KMS-11 (cell line): Measurements from ENCODE around the gene TLR5.

Experiments
- H2AFZ ChIP-seq: fragments of 200-600 bp; sonication (generic); 2 replicates; pipeline ENCODE4 v1.6.1; 2016; ENCODE audit warnings: antibody characterized with exemption, mixed run types, low read depth
- H3K27ac ChIP-seq: fragments of 200-600 bp; sonication (generic); 2 replicates; pipeline ENCODE4 v1.6.1; 2016; ENCODE audit warnings: mild to moderate bottlenecking, mixed run types
- H3K27me3 ChIP-seq: fragments of 200-600 bp; sonication (generic); 2 replicates; pipeline ENCODE4 v1.6.1; 2017; ENCODE audit warnings: mild to moderate bottlenecking, low read depth, mixed run types, moderate library complexity; ENCODE audit not compliant: insufficient read depth
- H3K36me3 ChIP-seq: fragments of 200-600 bp; sonication (generic); 2 replicates; pipeline ENCODE4 v1.6.1; 2017; ENCODE audit warnings: mild to moderate bottlenecking, mixed run types; ENCODE audit not compliant: insufficient read depth
- H3K4me1 ChIP-seq: fragments of 200-600 bp; sonication (generic); 2 replicates; pipeline ENCODE4 v1.6.1; 2016; ENCODE audit warnings: mild to moderate bottlenecking, low read depth, mixed run types; ENCODE audit not compliant: poor library complexity, severe bottlenecking
- H3K4me2 ChIP-seq: fragments of 200-600 bp; sonication (generic); 2 replicates; pipeline ENCODE4 v1.7.0; 2016; ENCODE audit warnings: mild to moderate bottlenecking, mixed run types
- H3K4me3 ChIP-seq: fragments of 200-600 bp; sonication (generic); IDR thresholded peaks from 2 replicates; pipeline ENCODE4 v1.6.1; 2017; ENCODE audit warnings: low read depth, low read length, mixed read lengths; ENCODE audit not compliant: insufficient read depth
- H3K79me2 ChIP-seq: fragments of 200-600 bp; sonication (generic); 2 replicates; pipeline ENCODE4 v1.6.1; 2016; ENCODE audit warnings: low read depth, mixed run types; ENCODE audit not compliant: insufficient read depth
- H3K9ac ChIP-seq: fragments of 200-600 bp; sonication (generic); 2 replicates; pipeline ENCODE4 v1.6.1; 2016; ENCODE audit warnings: mild to moderate bottlenecking, mixed run types
- H4K20me1 ChIP-seq: fragments of 200-600 bp; sonication (generic); 2 replicates; pipeline ENCODE4 v1.6.1; 2016; ENCODE audit warnings: mild to moderate bottlenecking, mixed run types; ENCODE audit not compliant: insufficient read depth
- CTCF ChIP-seq: fragments of 200-600 bp; sonication (generic); conservative IDR thresholded peaks from 2 replicates; pipeline ENCODE4 v1.6.1; 2017; ENCODE audit warnings: low read depth, mild to moderate bottlenecking, antibody characterized with exemption, low read length, moderate library complexity, mixed read lengths

Gene TLR5

GRCh38 chr1:223095870-223096269, 47.2 kb downstream of the TLR5 start:
- no peaks in the 10 kb centered on the region for H4K20me1 ChIP-seq
- H3K36me3 ChIP-seq: no peaks in the 10 kb centered on the region
- no peak overlapping the region for H2AFZ ChIP-seq
- H3K4me3 ChIP-seq: no peak overlapping the region
- H3K4me1 ChIP-seq: no peaks in the 10 kb centered on the region
- H3K4me2 ChIP-seq: no peak overlapping the region
- no peak overlapping the region for H3K9ac ChIP-seq
- no peak for TF ChIP-seq CTCF
- no peak overlapping the region for H3K27ac ChIP-seq
- no peaks in the 10 kb centered on the region for H3K27me3 ChIP-seq
- no peaks in the 10 kb centered on the region for H3K79me2 ChIP-seq

- Histone ChIP-seq H3K27me3 (no peaks in the 10 kb centered on the region), H3K4me3 (no peak overlapping the region), H3K4me1 (no peaks in the 10 kb centered on the region), H4K20me1 (no peaks in the 10 kb centered on the region), H3K79me2 (no peaks in the 10 kb centered on the region), H3K4me2 (no peak overlapping the region), H3K9ac (no peak overlapping the region), H3K27ac (no peak overlapping the region), H2AFZ (no peak overlapping the region), H3K36me3 (no peaks in the 10 kb centered on the region)
- TF ChIP-seq CTCF: no peak
Observed at GRCh38 chr1:223091896-223092295, 51.2 kb downstream of the TLR5 start.

- no peak overlapping the region for H2AFZ ChIP-seq
- TF ChIP-seq CTCF: no peak
- no peak overlapping the region for H3K4me2 ChIP-seq
- no peak overlapping the region for H3K9ac ChIP-seq
- H3K27ac ChIP-seq: no peak overlapping the region
- H3K36me3 ChIP-seq: no peaks in the 10 kb centered on the region
- no peaks in the 10 kb centered on the region for H3K79me2 ChIP-seq
- H4K20me1 ChIP-seq: no peaks in the 10 kb centered on the region
- no peaks in the 10 kb centered on the region for H3K4me1 ChIP-seq
- H3K4me3 ChIP-seq: no peak overlapping the region
- no peaks in the 10 kb centered on the region for H3K27me3 ChIP-seq
Observed at GRCh38 chr1:223089250-223089649, 53.8 kb downstream of the TLR5 start.

GRCh38 chr1:223088713-223089240, 54.3 kb downstream of the TLR5 start:
- no peak for TF ChIP-seq CTCF
- H3K27me3 ChIP-seq: no peaks in the 10 kb centered on the region

More at GRCh38 chr1:223088713-223089240, 54.3 kb downstream of the TLR5 start:
- Histone ChIP-seq H3K4me1 (no peaks in the 10 kb centered on the region), H3K79me2 (no peaks in the 10 kb centered on the region), H4K20me1 (no peaks in the 10 kb centered on the region), H3K4me3 (no peak overlapping the region), H3K27ac (no peak overlapping the region), H3K4me2 (no peak overlapping the region), H2AFZ (no peak overlapping the region), H3K9ac (no peak overlapping the region), H3K36me3 (no peaks in the 10 kb centered on the region)
